NT2/D1 (cell line): ENCODE measurements around the gene SYF2.

Experiments used
- SUZ12 ChIP-seq: IDR thresholded peaks from 2 replicates; pipeline ENCODE4 v1.6.1; 2011; ENCODE audit not compliant: insufficient read length, insufficient read depth; ENCODE audit errors: extremely low read depth
- YY1 ChIP-seq: IDR thresholded peaks from 2 replicates; pipeline ENCODE4 v1.6.1; 2011; ENCODE audit not compliant: insufficient read length, insufficient read depth
- ZNF274 ChIP-seq: IDR thresholded peaks from 2 replicates; pipeline ENCODE4 v1.6.1; 2011; ENCODE audit warnings: mild to moderate bottlenecking, low read depth, low read length

GRCh38 chr1:25238046-25238445 is 5.7 kb upstream of the SYF2 start:
- no peak for TF ChIP-seq YY1
- no peak for TF ChIP-seq SUZ12
- no peak for TF ChIP-seq ZNF274
